ENCODE measurements around the gene BRIP1.
A peak's percentile ranks its signal among the peaks of the same experiment; 100 is the strongest.
"Not testable (repeated sequence)": the region's sequence is repeated elsewhere in the genome, so short reads cannot be mapped to it uniquely, and the experiment has no call there.

BRIP1 gene

GRCh38 chr17:61724777-61725176, 138.6 kb downstream of the BRIP1 start:
- H3K27ac ChIP-seq, result peak overlapping the region; percentile 31; the same call in 1 of the 2 replicates
- no peak for TF ChIP-seq CTCF (conservative IDR thresholded peaks at IDR 0.05)

GRCh38 chr17:61723914-61724313, 139.4 kb downstream of the BRIP1 start:
- H3K27ac ChIP-seq, result peak overlapping the region; percentile 31
- no peak for TF ChIP-seq CTCF (conservative IDR thresholded peaks at IDR 0.05)

- H3K27ac ChIP-seq, result peak overlapping the region; percentile 31
Measured at GRCh38 chr17:61723183-61723582, 140.1 kb downstream of the BRIP1 start.

GRCh38 chr17:61722398-61722797, 140.9 kb downstream of the BRIP1 start:
- TF ChIP-seq CTCF (conservative IDR thresholded peaks at IDR 0.05), result no peak
- peak overlapping the region; percentile 31; the same call in 1 of the 2 replicates for H3K27ac ChIP-seq

More at GRCh38 chr17:61723183-61723582, 140.1 kb downstream of the BRIP1 start:
- TF ChIP-seq CTCF (conservative IDR thresholded peaks at IDR 0.05), result no peak

- TF ChIP-seq CTCF (conservative IDR thresholded peaks at IDR 0.05), result no peak
- H3K27ac ChIP-seq, result no peak overlapping the region
Measured at GRCh38 chr17:61720016-61720795, 143.1 kb downstream of the BRIP1 start.

GRCh38 chr17:61719220-61719619, 144.1 kb downstream of the BRIP1 start:
- H3K27ac ChIP-seq, result not testable (repeated sequence)

- no peak overlapping the region for H3K27ac ChIP-seq
- TF ChIP-seq CTCF (conservative IDR thresholded peaks at IDR 0.05), result no peak
Measured at GRCh38 chr17:61718022-61718421, 145.3 kb downstream of the BRIP1 start.

- no peak overlapping the region for H3K27ac ChIP-seq
- TF ChIP-seq CTCF (conservative IDR thresholded peaks at IDR 0.05), result no peak
Measured at GRCh38 chr17:61717352-61717751, 146.0 kb downstream of the BRIP1 start.

All from VCaP (cell line).